Measurements from ENCODE around the gene ATP10A.

The ATP10A gene

GRCh38 chr15:25737218-25737643 lies 125.9 kb downstream of the ATP10A start:
- no peak for DNase-seq (ENCODE audit: low spot score)

- no peak for DNase-seq (ENCODE audit: low spot score)
Observed at GRCh38 chr15:25736461-25736860, 126.7 kb downstream of the ATP10A start.

- peak; percentile 34 for DNase-seq (ENCODE audit: low spot score)
Observed at GRCh38 chr15:25735550-25736384, 127.4 kb downstream of the ATP10A start.

- peak; percentile 30 for DNase-seq (ENCODE audit: low spot score)
Observed at GRCh38 chr15:25734680-25735355, 128.3 kb downstream of the ATP10A start.

- DNase-seq (ENCODE audit: low spot score), result peak; percentile 35
Observed at GRCh38 chr15:25733856-25734679, 129.1 kb downstream of the ATP10A start.

GRCh38 chr15:25733036-25733855 lies 129.9 kb downstream of the ATP10A start:
- peak; percentile 36 for DNase-seq (ENCODE audit: low spot score)

GRCh38 chr15:25732191-25732590 lies 130.9 kb downstream of the ATP10A start:
- DNase-seq (ENCODE audit: low spot score), result no peak

GRCh38 chr15:25731411-25731810 lies 131.7 kb downstream of the ATP10A start:
- peak; percentile 20 for DNase-seq (ENCODE audit: low spot score)

GRCh38 chr15:25730918-25731317 lies 132.2 kb downstream of the ATP10A start:
- DNase-seq (ENCODE audit: low spot score), result peak; percentile 36

- peak; percentile 19 for DNase-seq (ENCODE audit: low spot score)
Observed at GRCh38 chr15:25728816-25729215, 134.3 kb downstream of the ATP10A start.

GRCh38 chr15:25727867-25728600 lies 135.1 kb downstream of the ATP10A start:
- peak; percentile 27 for DNase-seq (ENCODE audit: low spot score)

- DNase-seq (ENCODE audit: low spot score), result peak; percentile 18
Observed at GRCh38 chr15:25727116-25727515, 136.0 kb downstream of the ATP10A start.

- peak; percentile 29 for DNase-seq (ENCODE audit: low spot score)
Observed at GRCh38 chr15:25725758-25726157, 137.4 kb downstream of the ATP10A start.

GRCh38 chr15:25724899-25725298 lies 138.2 kb downstream of the ATP10A start:
- DNase-seq (ENCODE audit: low spot score), result peak; percentile 12

GRCh38 chr15:25721605-25721955 lies 141.5 kb downstream of the ATP10A start:
- no peak for DNase-seq (ENCODE audit: low spot score)

- no peak for DNase-seq (ENCODE audit: low spot score)
Observed at GRCh38 chr15:25719101-25719985, 143.8 kb downstream of the ATP10A start.

GRCh38 chr15:25718597-25718996 lies 144.5 kb downstream of the ATP10A start:
- DNase-seq (ENCODE audit: low spot score), result no peak

- DNase-seq (ENCODE audit: low spot score), result no peak
Observed at GRCh38 chr15:25718169-25718536, 145.0 kb downstream of the ATP10A start.

GRCh38 chr15:25717457-25718168 lies 145.5 kb downstream of the ATP10A start:
- no peak for DNase-seq (ENCODE audit: low spot score)

All from ecto neural progenitor cell (in vitro differentiated cells).